OCI-LY1 (cell line): ENCODE data around the gene NFIB.

Experiments
- CTCF ChIP-seq: fragments of 200-600 bp; sonication (generic), shearing (Covaris generic); IDR thresholded peaks from 2 replicates; pipeline ENCODE4 v1.5.1; 2017; ENCODE audit warnings: mild to moderate bottlenecking, antibody characterized with exemption, low read length, moderate library complexity, mixed read lengths
- EZH2 ChIP-seq: fragments of 200-600 bp; sonication (generic), shearing (Covaris generic); IDR thresholded peaks from 2 replicates; pipeline ENCODE4 v1.8.0; 2017; ENCODE audit warnings: borderline replicate concordance, mixed run types, mild to moderate bottlenecking, antibody characterized with exemption, low read length, moderate library complexity, mixed read lengths

- TF ChIP-seq CTCF (no peak), EZH2 (no peak)
These were observed 73.4 kb downstream of the NFIB start for GRCh38 chr9:14240537-14240936.
